Endothelial cell of umbilical vein (primary cell): Measurements from ENCODE around the gene EPB41L3. TPM values are rescaled to one million over a fixed set of nuclear protein-coding genes. Genes with fewer than 3 reads are reported as not detected.
A peak's percentile ranks its signal among the peaks of the same experiment; 100 is the strongest.

Source experiments
- BruUV-seq: library from RNA; stranded (reverse); fragments of 400-500 nt; replicated peaks from 2 replicates; lab custom pipeline; 2021; lab: Mats Ljungman, UMichigan
- CTCF ChIA-PET: fragments of 300-600, 350-600 bp; sonication (Branson Sonifier 250); formaldehyde crosslinking; loops from one replicate; lab custom pipeline; 2021; ENCODE audit warnings: antibody characterized with exemption, inconsistent platforms; lab: Charles Lee
- POLR2A ChIA-PET: fragments of 300-600, 350-600 bp; sonication (Branson Sonifier 250); formaldehyde crosslinking; loops from one replicate; lab custom pipeline; 2021; ENCODE audit warnings: antibody characterized with exemption, inconsistent platforms; lab: Charles Lee
- DNase-seq: peaks from one replicate; pipeline ENCODE4 v3.0.0-alpha.2; 2011; ENCODE audit warnings: low read depth, low spot score
- FAIRE-seq: peaks from 2 replicates; lab custom pipeline; 2011; peaks lifted over from hg19 to GRCh38; lab: Jason Lieb, UNC
- H2AFZ ChIP-seq: 2 replicates; pipeline ENCODE4 v1.6.0; 2012; ENCODE audit warnings: low read depth, low read length, control low read depth, inconsistent platforms
- H3K27ac ChIP-seq: 2 replicates; pipeline ENCODE4 v1.5.1; 2011; ENCODE audit warnings: low read depth, mild to moderate bottlenecking, control low read depth, low read length, moderate library complexity; ENCODE audit not compliant: insufficient read depth
- H3K27me3 ChIP-seq, 2 experiments: 2 replicates each; pipeline versions ENCODE4 v1.6.0 to v1.6.1; 2011; ENCODE audit warnings: low read length in 2 of 2, mixed read lengths in 1 of 2; ENCODE audit not compliant: control insufficient read depth in 2 of 2, insufficient read depth in 2 of 2
- H3K36me3 ChIP-seq, 2 experiments: 2 replicates in 1 of 2; 3 replicates in 1 of 2; pipeline ENCODE4 v1.5.1; 2011; ENCODE audit warnings: low read length in 2 of 2, mild to moderate bottlenecking in 1 of 2, moderate library complexity in 1 of 2; ENCODE audit not compliant: control insufficient read depth in 2 of 2, insufficient read depth in 2 of 2; ENCODE audit errors: extremely low read depth in 1 of 2
- H3K4me1 ChIP-seq: 3 replicates; pipeline ENCODE4 v1.5.1; 2011; ENCODE audit warnings: mild to moderate bottlenecking, low read length; ENCODE audit not compliant: control insufficient read depth, insufficient read depth; ENCODE audit errors: extremely low read depth
- H3K4me2 ChIP-seq: 2 replicates; pipeline ENCODE4 v1.6.1; 2011; ENCODE audit warnings: low read length, control low read depth, mixed read lengths; ENCODE audit not compliant: insufficient read depth
- H3K4me3 ChIP-seq, 3 experiments: fragments of 200-600 bp in 1 of 3; sonication (generic), shearing (Covaris generic) in 1 of 3; replicated peaks in 1 of 3; 2 replicates each; pipeline ENCODE4 v1.5.1; 2011 to 2016; ENCODE audit warnings: control low read depth in 3 of 3, low read length in 3 of 3, mild to moderate bottlenecking in 2 of 3, inconsistent platforms in 1 of 3, low read depth in 1 of 3, moderate library complexity in 1 of 3; ENCODE audit not compliant: insufficient read depth in 1 of 3
- H3K79me2 ChIP-seq: 2 replicates; pipeline ENCODE4 v1.6.0; 2012; ENCODE audit warnings: low read length, inconsistent platforms; ENCODE audit not compliant: control insufficient read depth, insufficient read depth
- H3K9ac ChIP-seq: replicated peaks from 2 replicates; pipeline ENCODE3; 2011; ENCODE audit warnings: low read length, control low read depth; ENCODE audit not compliant: insufficient read depth; ENCODE audit errors: extremely low read depth
- H3K9me1 ChIP-seq: replicated peaks from 3 replicates; pipeline ENCODE4 v1.6.0; 2011; ENCODE audit warnings: mild to moderate bottlenecking, low read length; ENCODE audit not compliant: control insufficient read depth, insufficient read depth; ENCODE audit errors: extremely low read depth
- H3K9me3 ChIP-seq: replicated peaks from 2 replicates; pipeline ENCODE4 v1.5.1; 2012; ENCODE audit warnings: low read length, inconsistent platforms; ENCODE audit not compliant: control insufficient read depth, insufficient read depth
- H4K20me1 ChIP-seq: replicated peaks from 2 replicates; pipeline ENCODE3; 2011; ENCODE audit warnings: mild to moderate bottlenecking, low read length; ENCODE audit not compliant: control insufficient read depth, insufficient read depth; ENCODE audit errors: extremely low read depth
- CTCF ChIP-seq, 2 donors: IDR thresholded peaks; 1 replicate in 1 of 2; 2 replicates in 1 of 2; pipeline ENCODE4 v1.5.1; 2011; ENCODE audit warnings: low read length in 2 of 2, mild to moderate bottlenecking in 2 of 2, moderate library complexity in 2 of 2, control low read depth in 1 of 2, inconsistent platforms in 1 of 2, low read depth in 1 of 2; ENCODE audit not compliant: insufficient read depth in 1 of 2; ENCODE audit errors: extremely low read depth in 1 of 2
- POLR2A ChIP-seq: IDR thresholded peaks from 2 replicates; pipeline ENCODE4 v1.6.1; 2012; ENCODE audit warnings: low read depth, mild to moderate bottlenecking, control low read depth, low read length
- dilution Hi-C: fragments of 300-500 bp; cut with MboI; formaldehyde crosslinking; loops from one replicate; pipeline ENCODE4 v1.15.0; 2019; ENCODE audit warnings: low sequenced_read_pairs; ENCODE audit not compliant: extremely low pct_ligation_motif_present
- intact Hi-C: fragments of 100-400 bp; cut with micrococcal nuclease; formaldehyde crosslinking; loops from one replicate; pipeline ENCODE4 v1.10.0; 2022
- polyA plus RNA-seq, 4 experiments: library from polyadenylated mRNA; depleted of rRNA in 3 of 4; stranded (reverse) in 3 of 4; unstranded in 1 of 4; fragments of >200 nt; gene quantifications; 2 replicates each; pipeline versions ENCODE4 v1.2.1 to v1.2.3, GENCODE V29; 2011 to 2012; ENCODE audit warnings: missing spikeins in 1 of 4
- total RNA-seq: library from RNA; stranded (reverse); gene quantifications from 2 replicates; pipeline ENCODE4 v1.2.3, GENCODE V29; 2021

Gene EPB41L3
- total and polyA plus RNA-seq, 2 donors (not counting 3 experiments of a cell fraction or from before 2014, with no cell fraction given), result 38.9 to 114 TPM

- H3K9me3 ChIP-seq, result no peaks in the 10 kb centered on the region
- BruUV-seq, result no TSS peak
- intact Hi-C loops, result loop anchor here (1.0 to 2.0 kb wide), 2 partner anchors 32 to 121 kb away; no protein-coding TSS in a partner anchor
These were observed 118.7 kb downstream of the EPB41L3 start for GRCh38 chr18:5424903-5425664.

More at GRCh38 chr18:5424903-5425664, 118.7 kb downstream of the EPB41L3 start:
- dilution Hi-C loops, result no loop called here
- Histone ChIP-seq H3K27ac (no peak overlapping the region), H3K36me3 (peaks cover 6 to 8% of the 10 kb centered on the region in 2 experiments), H2AFZ (no peak overlapping the region), H3K9ac (no peak overlapping the region), H3K9me1 (no peaks in the 10 kb centered on the region), H3K79me2 (no peaks in the 10 kb centered on the region), H3K4me3 (no peak overlapping the region), H3K4me1 (no peaks in the 10 kb centered on the region), H4K20me1 (no peaks in the 10 kb centered on the region), H3K27me3 (no peaks in the 10 kb centered on the region), H3K4me2 (no peak overlapping the region)
- peak; percentile 67 for DNase-seq
- no peak for TF ChIP-seq POLR2A
- peak; percentile 22 to 53 for TF ChIP-seq CTCF (IDR thresholded peaks at IDR 0.05; ENCODE audit: extremely low read depth in 1 of 2, insufficient read depth in 1 of 2, low read depth in 1 of 2, low read length in 2 of 2)
- ChIA-PET CTCF (interaction anchor here (0.8 to 2.4 kb wide), 12 partner anchors 8 to 416 kb away, joined by 3 to 54 read pairs (median 5); partner anchors contain the start of gene EPB41L3), POLR2A (no interaction called here)
- peak; percentile 77 for FAIRE-seq
